K562 (cell line): Measurements from ENCODE around the gene SYS1. TPM values are rescaled to one million over a fixed set of nuclear protein-coding genes. Genes with fewer than 3 reads are reported as not detected.

Source experiments
- ATAC-seq: fragments of 200-7000 bp; cut with Tn5 transposase; 3 replicates; pipeline ENCODE4 v1.9.1; 2020; ENCODE audit warnings: moderate library complexity
- BruUV-seq: library from RNA; stranded (reverse); fragments of 400-500 nt; replicated peaks from 2 replicates; lab custom pipeline; 2021; lab: Mats Ljungman, UMichigan
- CTCF ChIA-PET: fragments of 300-600 bp; formaldehyde crosslinking; extraction: SDS; loops from one replicate; lab custom pipeline; 2021; ENCODE audit warnings: low intra/inter-chr PET ratio; lab: Yijun Ruan, JAX
- POLR2A ChIA-PET: fragments of 300-600, 350-650 bp; sonication (Branson Sonifier 250); formaldehyde crosslinking; extraction: SDS; loops from one replicate; lab custom pipeline; 2021; ENCODE audit warnings: antibody characterized with exemption, inconsistent platforms; lab: Yijun Ruan, JAX
- DNase-seq, 4 experiments: peaks; one replicate each; pipeline versions ENCODE4 v3.0.0 to v3.0.0-alpha.2; 2011 to 2018; ENCODE audit warnings: low spot score in 3 of 4, mixed read lengths in 3 of 4; ENCODE audit errors: extremely low read depth in 1 of 4
- FAIRE-seq: peaks from 2 replicates; lab custom pipeline; 2011; peaks lifted over from hg19 to GRCh38; lab: Jason Lieb, UNC
- H2AFZ ChIP-seq: 2 replicates; pipeline ENCODE4 v1.6.0; 2011; ENCODE audit warnings: low read depth, low read length, control low read depth, inconsistent platforms
- H3K27ac ChIP-seq: fragments of 200-600 bp; 3 replicates; pipeline ENCODE4 v1.8.0; 2011; ENCODE audit warnings: low read depth, mild to moderate bottlenecking, control low read depth, inconsistent platforms, low read length, moderate library complexity, mixed read lengths; ENCODE audit errors: extremely low read depth
- H3K27me3 ChIP-seq, 2 experiments: fragments of 300-600 bp in 1 of 2; 2 replicates in 1 of 2; 3 replicates in 1 of 2; pipeline versions ENCODE4 v1.6.0 to v1.8.0; 2011; ENCODE audit warnings: inconsistent platforms in 2 of 2, low read length in 2 of 2, mild to moderate bottlenecking in 1 of 2, mixed read lengths in 1 of 2, moderate library complexity in 1 of 2; ENCODE audit not compliant: control insufficient read depth in 2 of 2, insufficient read depth in 2 of 2
- H3K36me3 ChIP-seq: fragments of 300-600 bp; 3 replicates; pipeline ENCODE4 v1.8.0; 2011; ENCODE audit warnings: mild to moderate bottlenecking, low read length, inconsistent platforms; ENCODE audit not compliant: control insufficient read depth, insufficient read depth
- H3K4me1 ChIP-seq, 2 experiments: fragments of 200-600 bp in 1 of 2; replicated peaks in 1 of 2; 2 replicates in 1 of 2; 3 replicates in 1 of 2; pipeline versions ENCODE4 v1.5.1 to v1.8.0; 2011; ENCODE audit warnings: inconsistent platforms in 2 of 2, low read length in 2 of 2, mild to moderate bottlenecking in 1 of 2, mixed read lengths in 1 of 2, moderate library complexity in 1 of 2; ENCODE audit not compliant: control insufficient read depth in 2 of 2, insufficient read depth in 2 of 2
- H3K4me2 ChIP-seq: 2 replicates; pipeline ENCODE4 v1.6.1; 2011; ENCODE audit warnings: low read length, control low read depth, inconsistent platforms, mixed read lengths; ENCODE audit not compliant: insufficient read depth
- H3K4me3 ChIP-seq: fragments of 200-600 bp; sonication (generic), shearing (Covaris generic); 2 replicates; pipeline ENCODE4 v1.5.1; 2016; ENCODE audit warnings: control low read depth, inconsistent platforms
- H3K79me2 ChIP-seq: fragments of 200-600 bp; 3 replicates; pipeline ENCODE4 v1.8.0; 2011; ENCODE audit warnings: low read length, inconsistent platforms; ENCODE audit not compliant: control insufficient read depth, insufficient read depth
- H3K9ac ChIP-seq, 2 experiments: 2 replicates each; pipeline versions ENCODE4 v1.6.0 to v1.6.1; 2011; ENCODE audit warnings: low read depth in 2 of 2, low read length in 2 of 2, control low read depth in 1 of 2, inconsistent platforms in 1 of 2, mild to moderate bottlenecking in 1 of 2, mixed read lengths in 1 of 2; ENCODE audit not compliant: insufficient read depth in 1 of 2
- H3K9me1 ChIP-seq: one replicate; pipeline ENCODE4 v1.6.0; 2011; ENCODE audit warnings: inconsistent platforms, mild to moderate bottlenecking, low read length, moderate library complexity; ENCODE audit not compliant: control insufficient read depth, insufficient read depth
- H3K9me3 ChIP-seq: replicated peaks from 2 replicates; pipeline ENCODE4 v1.5.1; 2011; ENCODE audit warnings: low read depth, low read length, inconsistent platforms; ENCODE audit not compliant: control insufficient read depth, insufficient read depth
- H4K20me1 ChIP-seq: replicated peaks from 2 replicates; pipeline ENCODE4 v1.6.1; 2011; ENCODE audit warnings: low read length, inconsistent platforms, mixed read lengths; ENCODE audit not compliant: control insufficient read depth, insufficient read depth
- BRCA1 ChIP-seq, 2 experiments: fragments of 450-650 bp in 1 of 2; sonication (generic) in 1 of 2; formaldehyde crosslinking in 1 of 2; IDR thresholded peaks; 2 replicates each; pipeline versions ENCODE4 v1.5.0 to v1.6.1; 2017 to 2020; ENCODE audit warnings: mild to moderate bottlenecking in 1 of 2, missing genetic modification reagents in 1 of 2
- CHD1 ChIP-seq: fragments of 200-600 bp; sonication (generic); IDR thresholded peaks from one replicate; pipeline ENCODE4 v1.6.1; 2012; ENCODE audit warnings: mild to moderate bottlenecking, moderate library complexity, low read length, inconsistent platforms
- HSF4 ChIP-seq: fragments of 250-450 bp; sonication (Bioruptor Pico); IDR thresholded peaks from 2 replicates; pipeline ENCODE4 v2.1.2; 2022; ENCODE audit warnings: mild to moderate bottlenecking, moderate library complexity, borderline replicate concordance
- RFX5 ChIP-seq: IDR thresholded peaks from 2 replicates; pipeline ENCODE4 v1.6.1; 2011; ENCODE audit warnings: low read depth, mild to moderate bottlenecking, improper control_type of control experiment, low read length
- THRAP3 ChIP-seq: fragments of 450-650 bp; IDR thresholded peaks from 2 replicates; pipeline ENCODE4 v1.6.1; 2016; ENCODE audit warnings: mild to moderate bottlenecking, inconsistent platforms, borderline replicate concordance
- ZHX1 ChIP-seq: fragments of 150-350 bp; conservative IDR thresholded peaks from 2 replicates; pipeline ENCODE4 v1.6.1; 2014; ENCODE audit warnings: low read length
- ZNF197 ChIP-seq: fragments of 200-800 bp; sonication (Bioruptor generic); IDR thresholded peaks from 2 replicates; pipeline ENCODE4 v1.6.1; 2016; ENCODE audit warnings: low read depth, missing genetic modification characterization, missing compliant biosample characterization
- ZNF431 ChIP-seq: sonication (generic); formaldehyde crosslinking; IDR thresholded peaks from 2 replicates; pipeline ENCODE4 v1.8.0; 2022; ENCODE audit warnings: mild to moderate bottlenecking, missing genetic modification reagents
- WGBS: fragments of 100-300 bp; shearing (Covaris generic); methylation state at CpG from one replicate; pipeline ENCODE4 v1.1.6; 2016; ENCODE audit warnings: low coverage, mixed read lengths; ENCODE audit not compliant: insufficient coverage; ENCODE audit errors: missing lambda C conversion rate; 5-methylcytosine and 5-hydroxymethylcytosine counted together
- in situ Hi-C: fragments of 300-500 bp; cut with MboI; formaldehyde crosslinking; loops from 4 replicates; pipeline ENCODE4 v1.15.0; 2018; ENCODE audit warnings: inconsistent platforms, mixed read lengths
- intact Hi-C: fragments of 100-400 bp; cut with micrococcal nuclease; formaldehyde crosslinking; loops from 2 replicates; pipeline ENCODE4 v1.14.2; 2022
- polyA plus RNA-seq, 8 experiments: library from polyadenylated mRNA; depleted of rRNA in 4 of 8; stranded (reverse) in 5 of 8; unstranded in 3 of 8; fragments of >200 nt; fragmentation: Nextera tagmentation in 2 of 8; fragmentation: Illumina TruSeq in 1 of 8; extraction: Ambion mirVana in 2 of 8; extraction: Trizol in 1 of 8; gene quantifications; 2 replicates each; pipeline versions ENCODE4 v1.2.1 to v1.2.3, GENCODE V29; 2011 to 2014; ENCODE audit warnings: inconsistent platforms in 1 of 8, missing spikeins in 1 of 8
- total RNA-seq, 7 experiments: library from RNA; depleted of rRNA in 6 of 7; stranded (reverse); fragments of >200 nt in 6 of 7; fragmentation: Illumina TruSeq in 2 of 7; extraction: Trizol in 2 of 7; gene quantifications; 2 replicates each; pipeline versions ENCODE4 v1.2.1 to v1.2.3, GENCODE V29; 2011 to 2021; ENCODE audit warnings: low replicate concordance in 1 of 7
- TF ChIP-seq, protein P1 (sequence below): fragments of 450-650 bp; IDR thresholded peaks from 2 replicates; pipeline ENCODE4 v1.6.1; 2016; ENCODE audit warnings: borderline replicate concordance

Gene SYS1
- total and polyA plus RNA-seq, 9 of the 15 experiments (the other 6 are each of a cell fraction or from before 2014, with no cell fraction given) = 11.1 to 25.2 (median 17.5) TPM

GRCh38 chr20:45365444-45365970 lies 2.6 kb downstream of the SYS1 start:
- in situ Hi-C loops = loop anchor here (5.0 kb wide), 1 partner anchor 43 kb away; no protein-coding TSS in a partner anchor
- FAIRE-seq = no peak

More at GRCh38 chr20:45365444-45365970, 2.6 kb downstream of the SYS1 start:
- DNase-seq (no peak), ATAC-seq (no peak)
- 93% methylated on average over 5 of the region's 5 CpGs for WGBS
- peaks cover 39% of the 10 kb centered on the region for H3K36me3 ChIP-seq
- H3K9me3 ChIP-seq = no peaks in the 10 kb centered on the region
- no peaks in the 10 kb centered on the region for H3K27me3 ChIP-seq
- H3K4me3 ChIP-seq = no peak overlapping the region
- CTCF ChIA-PET = no interaction called here
- TF ChIP-seq ZHX1 = no peak
- TF ChIP-seq ZNF431 (CRISPR knock-in tag) = no peak
- no peak for TF ChIP-seq THRAP3
- TF ChIP-seq ZNF197 (CRISPR knock-in tag) = no peak
- no peak for TF ChIP-seq CHD1
- TF ChIP-seq, protein P1, sequence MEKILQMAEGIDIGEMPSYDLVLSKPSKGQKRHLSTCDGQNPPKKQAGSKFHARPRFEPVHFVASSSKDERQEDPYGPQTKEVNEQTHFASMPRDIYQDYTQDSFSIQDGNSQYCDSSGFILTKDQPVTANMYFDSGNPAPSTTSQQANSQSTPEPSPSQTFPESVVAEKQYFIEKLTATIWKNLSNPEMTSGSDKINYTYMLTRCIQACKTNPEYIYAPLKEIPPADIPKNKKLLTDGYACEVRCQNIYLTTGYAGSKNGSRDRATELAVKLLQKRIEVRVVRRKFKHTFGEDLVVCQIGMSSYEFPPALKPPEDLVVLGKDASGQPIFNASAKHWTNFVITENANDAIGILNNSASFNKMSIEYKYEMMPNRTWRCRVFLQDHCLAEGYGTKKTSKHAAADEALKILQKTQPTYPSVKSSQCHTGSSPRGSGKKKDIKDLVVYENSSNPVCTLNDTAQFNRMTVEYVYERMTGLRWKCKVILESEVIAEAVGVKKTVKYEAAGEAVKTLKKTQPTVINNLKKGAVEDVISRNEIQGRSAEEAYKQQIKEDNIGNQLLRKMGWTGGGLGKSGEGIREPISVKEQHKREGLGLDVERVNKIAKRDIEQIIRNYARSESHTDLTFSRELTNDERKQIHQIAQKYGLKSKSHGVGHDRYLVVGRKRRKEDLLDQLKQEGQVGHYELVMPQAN = no peak
- TF ChIP-seq HSF4 = no peak
- TF ChIP-seq BRCA1 (IDR thresholded peaks at IDR 0.05) = no peak
- TF ChIP-seq BRCA1 (CRISPR knock-in tag; IDR thresholded peaks at IDR 0.05) = no peak
- no peak for TF ChIP-seq RFX5
- H4K20me1 ChIP-seq = no peaks in the 10 kb centered on the region
- intact Hi-C loops = loop anchor here (10.0 kb wide), 1 partner anchor 609 kb away; the partner anchor contains the start of gene ZNF335
- no peak overlapping the region for H2AFZ ChIP-seq
- H3K27ac ChIP-seq = no peak overlapping the region
- no peaks in the 10 kb centered on the region for H3K9me1 ChIP-seq
- peaks cover 11 to 13% of the 10 kb centered on the region in 2 experiments; a peak in 4 of 5 replicates for H3K4me1 ChIP-seq
- H3K4me2 ChIP-seq = no peak overlapping the region
- POLR2A ChIA-PET = interaction anchor here (1.0 kb wide), 1 partner anchor 29 kb away, joined by 3 read pairs; no protein-coding TSS in a partner anchor
- no TSS peak for BruUV-seq
- H3K9ac ChIP-seq = peak overlapping the region in 1 of 2 experiments; percentile 8; a peak in 1 of 4 replicates
- peaks cover 20% of the 10 kb centered on the region for H3K79me2 ChIP-seq
